ENCODE data around the gene MAP2K2. TPM values are rescaled to one million over a fixed set of nuclear protein-coding genes. Genes with fewer than 3 reads are reported as not detected.

Gene MAP2K2
- polyA plus RNA-seq, 2 of the 4 experiments (the other 2 are of a cell fraction), result 41.7 to 115 TPM

- CTCF ChIA-PET, result interaction anchor here (0.9 to 1.2 kb wide), 2 partner anchors 9 to 38 kb away, joined by 3 to 7 read pairs; no protein-coding TSS in a partner anchor
- TF ChIP-seq HMGXB4 (CRISPR knock-in tag; IDR thresholded peaks at IDR 0.05; ENCODE audit: borderline replicate concordance) (no peak), RAD21 (conservative IDR thresholded peaks at IDR 0.05 in 1 of 2, IDR thresholded peaks at IDR 0.05 in 1 of 2) (peak in 1 of 2 experiments; percentile 7; a peak in 1 of 5 replicates)
- Histone ChIP-seq H3K4me3 (no peak overlapping the region), H3K4me1 (no peaks in the 10 kb centered on the region; the same call in 2 of the 3 replicates), H3K27ac (peak overlapping the region in 1 of 2 experiments; percentile 4; a peak in 1 of 6 replicates), H3K9me3 (no peaks in the 10 kb centered on the region), H3K4me2 (no peak overlapping the region)
- POLR2A ChIA-PET, result no interaction called here
- ATAC-seq (peak; percentile 31 to 34; a peak in 4 of 6 replicates), FAIRE-seq (no peak), DNase-seq (ENCODE audit: low read depth in 1 of 2, low spot score in 1 of 2) (no peak)
- 94% methylated on average over 34 of the region's 53 CpGs for WGBS (ENCODE audit: missing lambda C conversion rate)
These were observed 21.4 kb downstream of the MAP2K2 start for GRCh38 chr19:4102339-4103079.

- H3K4me1 ChIP-seq, result no peaks in the 10 kb centered on the region; the same call in 2 of the 3 replicates
- ATAC-seq, result no peak
- WGBS (ENCODE audit: missing lambda C conversion rate), result 92% methylated on average over 5 of the region's 10 CpGs
- no peaks in the 10 kb centered on the region for H3K9me3 ChIP-seq
- H3K4me2 ChIP-seq, result no peak overlapping the region
- no peak for DNase-seq (ENCODE audit: low read depth in 1 of 2, low spot score in 1 of 2)
- H3K27ac ChIP-seq, result no peak overlapping the region
- FAIRE-seq, result no peak
- H3K4me3 ChIP-seq, result no peak overlapping the region
- ChIA-PET CTCF (interaction anchor here (0.8 to 1.2 kb wide), 5 partner anchors 8 to 113 kb away, joined by 3 to 7 read pairs (median 3); no protein-coding TSS in a partner anchor), POLR2A (no interaction called here)
- no peak for TF ChIP-seq ATOH8 (CRISPR knock-in tag; IDR thresholded peaks at IDR 0.05; ENCODE audit: low read depth)
- TF ChIP-seq FOSB (CRISPR knock-in tag; IDR thresholded peaks at IDR 0.05), result no peak
- TF ChIP-seq JUN (IDR thresholded peaks at IDR 0.05), result no peak
- no peak for TF ChIP-seq HOXA7 (CRISPR knock-in tag; IDR thresholded peaks at IDR 0.05)
- TF ChIP-seq REST (IDR thresholded peaks at IDR 0.05), result no peak
- no peak for TF ChIP-seq NFE2L2 (conservative IDR thresholded peaks at IDR 0.05; ENCODE audit: low read length)
- TF ChIP-seq SREBF2 (IDR thresholded peaks at IDR 0.05), result no peak
- no peak for TF ChIP-seq EHF (CRISPR knock-in tag; IDR thresholded peaks at IDR 0.05)
- no peak for TF ChIP-seq GATA3 (IDR thresholded peaks at IDR 0.05; ENCODE audit: borderline replicate concordance)
- no peak for TF ChIP-seq CBX2 (IDR thresholded peaks at IDR 0.05; ENCODE audit: borderline replicate concordance, low read depth)
- no peak for TF ChIP-seq ZFP36 (IDR thresholded peaks at IDR 0.05; ENCODE audit: borderline replicate concordance, partially characterized antibody)
- TF ChIP-seq TP53 (CRISPR knock-in tag; IDR thresholded peaks at IDR 0.05), result no peak
- no peak for TF ChIP-seq USF2 (IDR thresholded peaks at IDR 0.05)
- TF ChIP-seq RCOR1 (IDR thresholded peaks at IDR 0.05; ENCODE audit: low read depth, low read length), result no peak
- TF ChIP-seq HMGXB4 (CRISPR knock-in tag; IDR thresholded peaks at IDR 0.05; ENCODE audit: borderline replicate concordance), result no peak
These were observed 22.5 kb downstream of the MAP2K2 start for GRCh38 chr19:4101496-4101770.

All from A549 (cell line).